ENCODE measurements around the gene GPC1. TPM values are rescaled to one million over a fixed set of nuclear protein-coding genes. Genes with fewer than 3 reads are reported as not detected.

The GPC1 gene
- total and polyA plus RNA-seq, 2 of the 4 experiments (the other 2 are of a cell fraction), result 16.0 to 211 TPM

DNA sequence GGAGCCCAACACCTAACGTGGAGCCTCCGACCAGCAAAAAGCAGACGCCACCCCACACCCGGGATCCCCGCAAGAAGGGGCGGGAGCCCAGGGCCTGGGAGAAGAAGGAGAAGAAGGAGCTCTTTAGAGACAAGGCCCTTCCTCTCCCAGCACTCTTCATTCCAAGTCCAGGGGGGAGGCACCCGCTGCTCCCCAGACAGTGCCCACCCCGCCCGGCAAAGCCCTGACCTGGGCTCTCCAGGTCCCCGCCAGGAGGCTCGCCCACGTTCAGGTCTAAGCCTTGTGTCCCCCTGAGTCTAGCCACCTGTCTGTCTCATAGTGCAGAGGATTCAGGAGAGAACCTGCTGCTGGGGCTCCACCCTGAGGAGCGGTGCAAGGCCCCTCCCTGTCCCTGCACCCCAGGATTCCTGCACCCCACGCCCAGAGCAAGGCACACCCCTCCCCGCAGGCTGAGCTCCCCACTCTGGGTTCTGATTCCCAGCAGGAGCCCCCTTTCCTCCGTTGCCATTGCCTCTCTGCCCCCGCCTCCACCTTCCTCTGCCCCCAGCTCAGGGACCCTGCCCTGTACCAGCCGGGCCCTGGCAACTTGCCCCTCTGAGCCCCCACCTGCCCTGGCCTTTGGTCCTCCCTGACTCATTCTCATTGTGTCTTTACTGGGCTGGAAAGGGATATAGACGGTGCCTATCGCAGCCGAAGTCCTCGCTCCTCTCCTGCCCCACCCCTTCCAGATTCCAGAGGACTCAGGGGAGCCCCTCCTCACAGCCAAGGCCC, 33.5 kb upstream of the GPC1 start:
- in situ Hi-C loops (cut with MboI; ENCODE audit: low sequenced_read_pairs) (no loop called here), intact Hi-C loops (cut with micrococcal nuclease) (no loop called here), dilution Hi-C loops (cut with HindIII; ENCODE audit: low sequenced_read_pairs, unreplicated experiment) (no loop called here)
- H4K20me1 ChIP-seq (ENCODE audit: insufficient read depth, low read length), result no peaks in the 10 kb centered on the region
- H4K91ac ChIP-seq (ENCODE audit: insufficient read depth, low read depth, low read length), result no peak overlapping the region
- no peak overlapping the region for H3K56ac ChIP-seq (ENCODE audit: extremely low read depth, insufficient read depth, low read length)
- H3K4me2 ChIP-seq (ENCODE audit: low read depth, low read length), result no peak overlapping the region
- no peak overlapping the region for H2BK20ac ChIP-seq (ENCODE audit: low read depth, low read length)
- no peak overlapping the region for H2BK120ac ChIP-seq (ENCODE audit: low read depth, low read length)
- H3K4me1 ChIP-seq (ENCODE audit: control insufficient read depth, insufficient read depth, low read length), result no peaks in the 10 kb centered on the region
- H3K9ac ChIP-seq (ENCODE audit: low read depth, low read length), result no peak overlapping the region
- no peak overlapping the region for H3K27ac ChIP-seq (ENCODE audit: insufficient read depth, low read length)
- H2BK15ac ChIP-seq (ENCODE audit: low read depth, low read length), result no peak overlapping the region
- peaks cover 2% of the 10 kb centered on the region; the same call in 1 of the 2 replicates for H3K27me3 ChIP-seq (ENCODE audit: control insufficient read depth, insufficient read depth, low read length)
- no peaks in the 10 kb centered on the region for H3K9me3 ChIP-seq (ENCODE audit: control insufficient read depth, insufficient read depth, low read length)
- H3K79me1 ChIP-seq (ENCODE audit: low read depth in 1 of 2, low read length in 2 of 2), result no peaks in the 10 kb centered on the region
- no TSS peak for BruUV-seq (replicated peaks)
- H2AK9ac ChIP-seq (replicated peaks; ENCODE audit: low read depth, low read length, poor library complexity), result no peak overlapping the region
- TF ChIP-seq MAZ (IDR thresholded peaks at IDR 0.05; ENCODE audit: borderline replicate concordance, low read depth, low read length), result no peak
- TF ChIP-seq POLR2A (IDR thresholded peaks at IDR 0.05; ENCODE audit: low read depth, low read length), result no peak
- no peak for TF ChIP-seq RFX5 (IDR thresholded peaks at IDR 0.05; ENCODE audit: low read depth, low read length)
- TF ChIP-seq, protein P1, sequence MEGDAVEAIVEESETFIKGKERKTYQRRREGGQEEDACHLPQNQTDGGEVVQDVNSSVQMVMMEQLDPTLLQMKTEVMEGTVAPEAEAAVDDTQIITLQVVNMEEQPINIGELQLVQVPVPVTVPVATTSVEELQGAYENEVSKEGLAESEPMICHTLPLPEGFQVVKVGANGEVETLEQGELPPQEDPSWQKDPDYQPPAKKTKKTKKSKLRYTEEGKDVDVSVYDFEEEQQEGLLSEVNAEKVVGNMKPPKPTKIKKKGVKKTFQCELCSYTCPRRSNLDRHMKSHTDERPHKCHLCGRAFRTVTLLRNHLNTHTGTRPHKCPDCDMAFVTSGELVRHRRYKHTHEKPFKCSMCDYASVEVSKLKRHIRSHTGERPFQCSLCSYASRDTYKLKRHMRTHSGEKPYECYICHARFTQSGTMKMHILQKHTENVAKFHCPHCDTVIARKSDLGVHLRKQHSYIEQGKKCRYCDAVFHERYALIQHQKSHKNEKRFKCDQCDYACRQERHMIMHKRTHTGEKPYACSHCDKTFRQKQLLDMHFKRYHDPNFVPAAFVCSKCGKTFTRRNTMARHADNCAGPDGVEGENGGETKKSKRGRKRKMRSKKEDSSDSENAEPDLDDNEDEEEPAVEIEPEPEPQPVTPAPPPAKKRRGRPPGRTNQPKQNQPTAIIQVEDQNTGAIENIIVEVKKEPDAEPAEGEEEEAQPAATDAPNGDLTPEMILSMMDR (conservative IDR thresholded peaks at IDR 0.05; ENCODE audit: low read depth, low read length), result no peak
- TF ChIP-seq NFE2L2 (IDR thresholded peaks at IDR 0.05; ENCODE audit: low read depth, low read length), result no peak
- TF ChIP-seq MXI1 (IDR thresholded peaks at IDR 0.05; ENCODE audit: borderline replicate concordance, low read depth, low read length), result no peak
- TF ChIP-seq MAFK (IDR thresholded peaks at IDR 0.05; ENCODE audit: low read depth, low read length), result no peak
- TF ChIP-seq, protein P2, sequence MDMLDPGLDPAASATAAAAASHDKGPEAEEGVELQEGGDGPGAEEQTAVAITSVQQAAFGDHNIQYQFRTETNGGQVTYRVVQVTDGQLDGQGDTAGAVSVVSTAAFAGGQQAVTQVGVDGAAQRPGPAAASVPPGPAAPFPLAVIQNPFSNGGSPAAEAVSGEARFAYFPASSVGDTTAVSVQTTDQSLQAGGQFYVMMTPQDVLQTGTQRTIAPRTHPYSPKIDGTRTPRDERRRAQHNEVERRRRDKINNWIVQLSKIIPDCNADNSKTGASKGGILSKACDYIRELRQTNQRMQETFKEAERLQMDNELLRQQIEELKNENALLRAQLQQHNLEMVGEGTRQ (IDR thresholded peaks at IDR 0.05; ENCODE audit: low read depth, low read length), result no peak
- TF ChIP-seq RAD21 (IDR thresholded peaks at IDR 0.05; ENCODE audit: low read length), result no peak
- no peak for TF ChIP-seq FOS (IDR thresholded peaks at IDR 0.05; ENCODE audit: low read depth, low read length)
- TF ChIP-seq BHLHE40 (IDR thresholded peaks at IDR 0.05; ENCODE audit: low read depth, low read length), result no peak
- TF ChIP-seq RCOR1 (IDR thresholded peaks at IDR 0.05; ENCODE audit: insufficient replicate concordance, low read length), result no peak
- TF ChIP-seq CEBPB (IDR thresholded peaks at IDR 0.05; ENCODE audit: low read depth, low read length), result no peak
- TF ChIP-seq SMC3 (IDR thresholded peaks at IDR 0.05; ENCODE audit: low read depth, low read length), result no peak
- TF ChIP-seq ELK1 (IDR thresholded peaks at IDR 0.05; ENCODE audit: borderline replicate concordance, low read depth, low read length), result no peak
- TF ChIP-seq CHD1 (IDR thresholded peaks at IDR 0.05; ENCODE audit: low read depth, low read length), result no peak
- no peak overlapping the region for H3K18ac ChIP-seq (ENCODE audit: low read depth, low read length)
- POLR2A ChIA-PET (ENCODE audit: unreplicated experiment), result no interaction called here
- no peak overlapping the region for H3K4ac ChIP-seq (ENCODE audit: low read depth, low read length)
- H3K14ac ChIP-seq (replicated peaks; ENCODE audit: low read depth, low read length), result no peak overlapping the region
- H2BK5ac ChIP-seq (ENCODE audit: low read depth, low read length, poor library complexity, severe bottlenecking), result no peak overlapping the region
- H3K4me3 ChIP-seq (ENCODE audit: insufficient read depth, low read depth, low read length), result no peak overlapping the region
- DNase-seq, result no peak
- WGBS, 2 experiments (ENCODE audit: extremely low coverage in 2 of 2, insufficient read length in 1 of 2), result 36% methylated on average over 2 of the region's 22 CpGs; no CpG with 5 or more reads in 1 of the 2 experiments
- CTCF ChIA-PET, result no interaction called here
- no peak overlapping the region for H2AK5ac ChIP-seq (ENCODE audit: low read depth, low read length)
- no peak overlapping the region for H4K8ac ChIP-seq (ENCODE audit: low read depth in 2 of 2, low read length in 2 of 2)
- ATAC-seq (ENCODE audit: low read depth), result no peak
- no peak overlapping the region for H3K23ac ChIP-seq (ENCODE audit: low read depth, low read length)
- H3K9me1 ChIP-seq (ENCODE audit: insufficient read depth, low read length), result no peaks in the 10 kb centered on the region
- no peak overlapping the region for H4K5ac ChIP-seq (ENCODE audit: low read depth, low read length)
- no peaks in the 10 kb centered on the region for H3K36me3 ChIP-seq (ENCODE audit: control insufficient read depth, insufficient read depth, low read length)
- no peak overlapping the region for H2AFZ ChIP-seq (replicated peaks; ENCODE audit: low read length, poor library complexity)
